ENCODE data around the gene SCARF1.

- TF ChIP-seq EZH2 (IDR thresholded peaks at IDR 0.05) (no peak), POLR2AphosphoS5 (IDR thresholded peaks at IDR 0.05; ENCODE audit: borderline replicate concordance, low read depth, low read length) (no peak), FOXP2 (optimal IDR thresholded peaks at IDR 0.05; ENCODE audit: control extremely low read depth, extremely low read length, insufficient read depth) (no peak)
These were observed 30.9 kb upstream of the SCARF1 start for GRCh38 chr17:1676401-1676800.

Measured in SK-N-MC (cell line).